A549 (cell line): ENCODE results near the gene EIF3A. TPM values are rescaled to one million over a fixed set of nuclear protein-coding genes. Genes with fewer than 3 reads are reported as not detected.

ENCODE experiments used
- ATAC-seq, 2 experiments: fragments of 200-7000 bp in 1 of 2; fragments of >200 bp in 1 of 2; cut with Nextera tagmentation in 1 of 2; cut with Tn5 transposase in 1 of 2; 3 replicates each; pipeline versions ENCODE4 v1.8.0 to v1.9.1; 2018 to 2020; ENCODE audit warnings: mild to moderate bottlenecking in 1 of 2, moderate library complexity in 1 of 2
- CTCF ChIA-PET: fragments of 300-600 bp; sonication (Branson Sonifier 250); formaldehyde crosslinking; extraction: SDS; loops from one replicate; lab custom pipeline; 2021; ENCODE audit warnings: antibody characterized with exemption, inconsistent platforms; lab: Yijun Ruan, JAX
- POLR2A ChIA-PET: fragments of 350-600 bp; formaldehyde crosslinking; extraction: SDS; loops from one replicate; lab custom pipeline; 2021; ENCODE audit warnings: antibody characterized with exemption, inconsistent platforms; lab: Yijun Ruan, JAX
- DNase-seq, 2 experiments: peaks; one replicate each; pipeline versions ENCODE4 v3.0.0 to v3.0.0-alpha.2; 2011 to 2016; ENCODE audit warnings: low read depth in 1 of 2, low spot score in 1 of 2
- FAIRE-seq: peaks from 2 replicates; lab custom pipeline; 2011; peaks lifted over from hg19 to GRCh38; lab: Jason Lieb, UNC
- H3K27ac ChIP-seq, 2 experiments: fragments of >200 bp; sonication (Bioruptor Twin); formaldehyde crosslinking; 3 replicates each; pipeline ENCODE4 v1.5.1; 2016 to 2017
- H3K4me1 ChIP-seq: fragments of >200 bp; sonication (Bioruptor Twin); formaldehyde crosslinking; 3 replicates; pipeline ENCODE4 v1.6.1; 2016
- H3K4me2 ChIP-seq: fragments of >200 bp; sonication (Bioruptor Twin); formaldehyde crosslinking; 3 replicates; pipeline ENCODE4 v1.6.1; 2016
- H3K4me3 ChIP-seq: fragments of >200 bp; sonication (Bioruptor Twin); formaldehyde crosslinking; 3 replicates; pipeline ENCODE4 v1.5.1; 2016
- H3K9me3 ChIP-seq: fragments of >200 bp; sonication (Bioruptor Twin); formaldehyde crosslinking; 3 replicates; pipeline ENCODE4 v1.6.1; 2016
- ATOH8 ChIP-seq: fragments of 250-450 bp; sonication (Bioruptor Pico); IDR thresholded peaks from 2 replicates; pipeline ENCODE4 v1.5.0; 2020; ENCODE audit warnings: low read depth, mild to moderate bottlenecking, moderate library complexity
- BHLHE40 ChIP-seq: IDR thresholded peaks from 2 replicates; pipeline ENCODE4 v1.6.1; 2012; ENCODE audit warnings: low read depth, low read length, inconsistent platforms
- CHD2 ChIP-seq: fragments of 150-350 bp; IDR thresholded peaks from 2 replicates; pipeline ENCODE4 v1.6.1; 2014; ENCODE audit warnings: low read length; ENCODE audit not compliant: partially characterized antibody
- EP300 ChIP-seq, 2 experiments: fragments of >200 bp; sonication (Bioruptor Twin); formaldehyde crosslinking; IDR thresholded peaks; 2 replicates in 1 of 2; 3 replicates in 1 of 2; pipeline ENCODE4 v1.6.1; 2016 to 2017
- HOXB13 ChIP-seq: fragments of 250-450 bp; sonication (Bioruptor Pico); IDR thresholded peaks from 2 replicates; pipeline ENCODE4 v1.5.0; 2020; ENCODE audit warnings: low read depth, mild to moderate bottlenecking, moderate library complexity
- JUNB ChIP-seq: fragments of >200 bp; sonication (Bioruptor Twin); formaldehyde crosslinking; IDR thresholded peaks from 2 replicates; pipeline ENCODE4 v1.6.1; 2016
- KDM5A ChIP-seq: fragments of 200-600 bp; sonication (generic); IDR thresholded peaks from 2 replicates; pipeline ENCODE4 v1.6.1; 2016; ENCODE audit warnings: antibody characterized with exemption, mild to moderate bottlenecking
- MAFK ChIP-seq: fragments of 450-650 bp; IDR thresholded peaks from 2 replicates; pipeline ENCODE4 v1.6.1; 2014; ENCODE audit not compliant: partially characterized antibody
- MAZ ChIP-seq: fragments of 150-350 bp; IDR thresholded peaks from 2 replicates; pipeline ENCODE4 v1.6.1; 2014; ENCODE audit warnings: antibody characterized with exemption, low read depth, low read length, borderline replicate concordance
- MYC ChIP-seq: IDR thresholded peaks from 2 replicates; pipeline ENCODE4 v1.6.1; 2012; ENCODE audit warnings: mild to moderate bottlenecking, inconsistent platforms, low read length, improper control_type of control experiment, borderline replicate concordance
- NPAS2 ChIP-seq: fragments of 250-450 bp; sonication (Bioruptor Pico); IDR thresholded peaks from 2 replicates; pipeline ENCODE4 v1.8.0; 2022; ENCODE audit warnings: mild to moderate bottlenecking, moderate library complexity, borderline replicate concordance
- NR3C1 ChIP-seq: fragments of >200 bp; sonication (Bioruptor Twin); formaldehyde crosslinking; IDR thresholded peaks from 3 replicates; pipeline ENCODE4 v1.6.1; 2017
- PBX3 ChIP-seq: IDR thresholded peaks from 2 replicates; pipeline ENCODE4 v1.6.1; 2012
- PHF8 ChIP-seq: fragments of 200-600 bp; sonication (generic); IDR thresholded peaks from 2 replicates; pipeline ENCODE4 v1.6.1; 2016; ENCODE audit warnings: low read depth, mild to moderate bottlenecking, antibody characterized with exemption, moderate library complexity, borderline replicate concordance
- POLR2A ChIP-seq: IDR thresholded peaks from 2 replicates; pipeline ENCODE4 v1.6.1; 2012; ENCODE audit warnings: mild to moderate bottlenecking, low read length
- POLR2AphosphoS2 ChIP-seq: conservative IDR thresholded peaks from 2 replicates; pipeline ENCODE4 v1.6.1; 2012; ENCODE audit warnings: low read length, improper control_type of control experiment, inconsistent platforms
- RAD21 ChIP-seq, 2 experiments: fragments of >200 bp in 1 of 2; sonication (Bioruptor Twin) in 1 of 2; formaldehyde crosslinking in 1 of 2; IDR thresholded peaks in 1 of 2; conservative IDR thresholded peaks in 1 of 2; 2 replicates in 1 of 2; 3 replicates in 1 of 2; pipeline ENCODE4 v1.6.1; 2012 to 2018; ENCODE audit warnings: inconsistent platforms in 1 of 2
- REST ChIP-seq: fragments of 200-600 bp; sonication (generic); IDR thresholded peaks from 2 replicates; pipeline ENCODE4 v1.6.1; 2016; ENCODE audit warnings: antibody characterized with exemption, mild to moderate bottlenecking, moderate library complexity
- SMC3 ChIP-seq: fragments of >200 bp; sonication (Bioruptor Twin); formaldehyde crosslinking; IDR thresholded peaks from 3 replicates; pipeline ENCODE4 v1.6.1; 2018; ENCODE audit warnings: inconsistent platforms
- TFCP2L1 ChIP-seq: fragments of 250-450 bp; sonication (Bioruptor Pico); IDR thresholded peaks from 2 replicates; pipeline ENCODE4 v1.5.0; 2021; ENCODE audit warnings: mild to moderate bottlenecking
- ZC3H11A ChIP-seq: fragments of 450-650 bp; IDR thresholded peaks from 2 replicates; pipeline ENCODE4 v1.6.1; 2014; ENCODE audit warnings: antibody characterized with exemption, mild to moderate bottlenecking
- ZFP36 ChIP-seq: fragments of 450-650 bp; IDR thresholded peaks from 2 replicates; pipeline ENCODE4 v1.6.1; 2014; ENCODE audit warnings: borderline replicate concordance; ENCODE audit not compliant: partially characterized antibody
- ZNF302 ChIP-seq: fragments of 250-450 bp; sonication (Bioruptor Pico); IDR thresholded peaks from 2 replicates; pipeline ENCODE4 v1.9.0; 2021; ENCODE audit warnings: inconsistent platforms, mild to moderate bottlenecking, moderate library complexity
- WGBS: methylation state at CpG from one replicate; pipeline ENCODE4 v1.1.6; 2017; ENCODE audit errors: missing lambda C conversion rate; 5-methylcytosine and 5-hydroxymethylcytosine counted together
- polyA plus RNA-seq, 4 experiments: library from polyadenylated mRNA; depleted of rRNA in 3 of 4; stranded (reverse); fragments of >200 nt; fragmentation: RNase III in 1 of 4; extraction: RNeasy Plus Mini Kit Qiagen cat#74134 plus additional on column Dnase treatment in 1 of 4; gene quantifications; 2 replicates in 3 of 4; 3 replicates in 1 of 4; pipeline ENCODE4 v1.2.3, GENCODE V29; 2011 to 2017

Gene EIF3A
- polyA plus RNA-seq, 2 of the 4 experiments (the other 2 are of a cell fraction), result 71.0 to 154 TPM

GRCh38 chr10:118993214-118993613 lies 87.4 kb downstream of the EIF3A start:
- no peak for DNase-seq
- CTCF ChIA-PET, result no interaction called here
- ATAC-seq, result no peak
- 73% methylated on average over 3 of the region's 3 CpGs for WGBS
- H3K4me1 ChIP-seq, result no peaks in the 10 kb centered on the region
- H3K4me3 ChIP-seq, result no peak overlapping the region
- H3K4me2 ChIP-seq, result no peak overlapping the region
- TF ChIP-seq ZFP36, result no peak
- TF ChIP-seq SMC3, result no peak
- TF ChIP-seq POLR2AphosphoS2, result no peak
- TF ChIP-seq EP300 (IDR thresholded peaks at IDR 0.05), result no peak
- TF ChIP-seq HOXB13 (CRISPR knock-in tag), result no peak
- TF ChIP-seq MAZ, result no peak
- TF ChIP-seq POLR2A, result no peak
- no peak for TF ChIP-seq JUNB
- no peak for TF ChIP-seq ATOH8 (CRISPR knock-in tag)
- TF ChIP-seq PBX3, result no peak
- no peak for TF ChIP-seq ZC3H11A
- TF ChIP-seq MAFK, result no peak
- no peak for TF ChIP-seq NPAS2 (CRISPR knock-in tag)
- TF ChIP-seq REST, result no peak
- TF ChIP-seq RAD21 (conservative IDR thresholded peaks at IDR 0.05 in 1 of 2, IDR thresholded peaks at IDR 0.05 in 1 of 2), result no peak
- TF ChIP-seq PHF8, result no peak
- TF ChIP-seq TFCP2L1, result no peak
- TF ChIP-seq KDM5A, result no peak
- no peak for TF ChIP-seq BHLHE40
- TF ChIP-seq NR3C1, result no peak
- TF ChIP-seq, all 56 proteins: peak for 0
- Histone ChIP-seq H3K9me3 (peaks cover 5% of the 10 kb centered on the region; the same call in 2 of the 3 replicates), H3K27ac (no peak overlapping the region)
- FAIRE-seq, result no peak
- POLR2A ChIA-PET, result no interaction called here

- ATAC-seq, result no peak
- no peak for FAIRE-seq
- Histone ChIP-seq H3K4me1 (no peaks in the 10 kb centered on the region), H3K4me2 (no peak overlapping the region)
- DNase-seq, result no peak
- TF ChIP-seq CHD2 (no peak), TFCP2L1 (no peak), POLR2AphosphoS2 (no peak), RAD21 (conservative IDR thresholded peaks at IDR 0.05 in 1 of 2, IDR thresholded peaks at IDR 0.05 in 1 of 2) (no peak), ZNF302 (CRISPR knock-in tag) (no peak), MYC (no peak), NPAS2 (CRISPR knock-in tag) (no peak)
- TF ChIP-seq, all 56 proteins: peak for 0
- POLR2A ChIA-PET, result no interaction called here
- H3K4me3 ChIP-seq, result no peak overlapping the region
- H3K9me3 ChIP-seq, result no peaks in the 10 kb centered on the region; the same call in 2 of the 3 replicates
- H3K27ac ChIP-seq, result no peak overlapping the region
- CTCF ChIA-PET, result no interaction called here
- 6% methylated on average over 2 of the region's 2 CpGs for WGBS
Measured at GRCh38 chr10:118992496-118992895, 88.1 kb downstream of the EIF3A start.
